HG02798 (cell line): ENCODE data around the gene AMMECR1.
"Not testable (repeated sequence)": the region's sequence is repeated elsewhere in the genome, so short reads cannot be mapped to it uniquely, and the experiment has no call there.

Source experiments
- ATAC-seq: cut with Tn5 transposase; IDR thresholded peaks from one replicate; pipeline ENCODE4 v1.9.1; 2021; ENCODE audit warnings: mild to moderate bottlenecking; ENCODE audit not compliant: unreplicated experiment, poor library complexity

The AMMECR1 gene

DNA sequence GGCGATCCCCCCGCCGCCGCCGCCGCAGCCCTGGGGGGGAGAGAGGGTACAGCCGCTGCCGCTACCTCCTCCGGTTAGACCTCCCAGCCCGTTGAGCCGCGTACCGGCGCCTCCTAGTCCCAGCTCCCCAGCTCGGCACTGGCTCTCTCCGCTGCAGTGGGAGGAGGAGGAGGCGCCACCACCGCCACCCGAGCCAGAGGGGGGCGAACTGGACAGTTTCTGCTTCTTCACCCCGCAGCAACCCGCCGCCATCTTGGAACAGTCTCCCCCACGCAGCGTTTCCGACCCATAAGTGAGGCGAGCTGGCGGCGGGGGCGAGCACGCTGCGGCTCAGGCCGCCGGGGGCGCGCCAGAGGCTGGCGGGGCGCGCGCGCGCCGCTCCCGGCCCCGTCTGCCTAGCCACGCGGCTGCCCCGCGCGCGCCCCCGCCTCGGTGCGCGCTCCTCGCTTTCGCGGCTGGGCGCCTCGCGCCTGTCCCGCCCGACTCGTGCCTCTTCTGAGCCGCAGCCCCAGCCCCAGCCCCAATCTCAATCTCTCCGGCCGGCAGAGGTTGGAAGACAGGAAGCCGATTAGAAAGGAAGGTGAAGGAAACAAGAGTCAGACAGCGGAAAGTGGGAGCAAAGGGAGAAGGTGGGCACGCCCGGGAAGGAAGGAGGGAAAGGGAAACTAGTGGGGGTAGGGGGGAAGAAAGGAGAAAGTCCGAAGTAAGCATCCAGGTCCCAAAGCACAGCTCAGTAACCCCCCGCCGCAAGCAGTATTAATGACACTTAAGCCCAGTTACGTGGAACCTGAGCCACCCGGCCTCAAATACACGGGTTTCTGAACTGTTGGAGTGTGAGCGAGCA, at the start of gene AMMECR1:
AMMECR1 (minus strand) TSS at position 266 of the 844 bp plus-strand sequence; CDS start at position 252, 14 bp downstream.
- peak; percentile 87 for ATAC-seq

DNA sequence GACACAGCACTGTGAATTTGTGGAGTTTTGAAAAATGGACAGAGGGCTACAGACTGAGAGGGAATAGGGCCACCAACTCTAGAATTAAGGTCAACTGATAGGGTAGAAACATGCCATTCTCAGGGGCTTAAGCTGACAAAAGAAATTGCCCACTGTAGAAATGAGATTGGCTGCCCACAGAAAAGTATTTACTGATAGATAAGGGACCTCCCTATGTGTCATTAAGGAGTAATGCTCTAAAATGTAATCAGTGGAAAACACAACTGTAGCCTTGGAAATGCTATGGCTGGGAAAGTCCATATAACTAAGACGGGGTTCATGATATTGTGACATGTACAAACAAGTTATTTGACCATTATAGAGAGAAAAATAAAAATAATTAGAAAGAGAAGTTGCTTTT, 45.4 kb upstream of the AMMECR1 start:
- ATAC-seq: no peak

DNA sequence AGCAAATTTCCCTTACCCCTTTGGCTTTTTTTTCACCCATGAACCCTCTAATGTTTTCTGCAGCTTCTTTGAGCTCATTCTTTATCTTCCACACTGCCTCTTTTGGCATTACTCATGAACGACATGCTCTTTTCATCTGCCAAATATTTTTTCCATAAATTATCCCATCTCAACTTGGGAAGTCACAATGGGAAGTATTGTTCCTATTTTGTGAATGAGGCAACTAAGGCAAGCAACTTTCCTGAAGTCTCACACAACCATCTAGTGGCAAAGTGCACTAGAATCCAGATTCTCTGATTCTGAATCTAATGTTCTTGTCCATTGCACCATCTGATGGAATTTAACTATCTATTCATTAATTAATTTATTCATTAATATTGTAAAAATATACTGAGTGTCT, 41.4 kb upstream of the AMMECR1 start:
- no peak for ATAC-seq

DNA sequence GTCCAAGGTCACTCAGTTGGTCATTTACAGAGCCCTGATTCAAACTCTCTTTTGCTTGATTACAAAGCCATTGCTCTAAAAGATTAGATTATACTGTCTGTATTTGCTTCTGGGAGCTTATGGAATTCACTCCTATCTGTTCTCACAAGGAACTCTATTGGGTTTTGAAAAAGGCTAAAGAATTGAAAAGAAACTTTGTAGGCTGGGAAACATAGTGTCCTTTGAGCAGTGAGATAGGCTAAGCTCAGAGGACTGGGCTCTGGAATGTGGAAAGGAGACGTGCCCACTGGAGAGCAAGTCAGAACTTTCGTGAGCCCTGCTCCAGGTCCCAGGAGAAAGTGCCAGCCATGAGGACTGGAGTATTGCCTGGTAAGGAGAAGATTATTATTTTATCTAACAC, 40.7 kb upstream of the AMMECR1 start, which contains the start of gene RTL9:
RTL9 (plus strand) TSS at position 301 of the 400 bp plus-strand sequence. CDS start 91,770 bp downstream, outside the sequence.
- no peak for ATAC-seq

DNA sequence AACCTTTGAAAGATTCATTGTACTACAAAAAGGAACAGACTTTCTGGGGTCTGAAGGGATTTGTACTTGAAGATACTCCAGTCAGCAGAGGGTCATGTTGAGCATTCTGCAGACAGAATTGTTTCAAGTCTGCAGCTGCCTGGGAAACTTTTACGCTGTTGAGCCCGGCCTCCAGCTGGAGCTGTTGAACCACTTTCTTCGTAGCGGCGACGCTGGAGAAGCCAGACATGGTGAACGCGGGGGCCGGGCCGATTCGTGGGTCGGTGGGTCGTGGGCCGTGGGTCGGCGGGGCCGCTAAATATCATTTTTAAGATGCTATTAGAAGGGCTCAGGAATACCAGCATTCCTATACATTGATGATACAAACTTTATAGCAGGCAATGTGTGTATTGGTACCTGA, 28.8 kb upstream of the AMMECR1 start:
- ATAC-seq: no peak

DNA sequence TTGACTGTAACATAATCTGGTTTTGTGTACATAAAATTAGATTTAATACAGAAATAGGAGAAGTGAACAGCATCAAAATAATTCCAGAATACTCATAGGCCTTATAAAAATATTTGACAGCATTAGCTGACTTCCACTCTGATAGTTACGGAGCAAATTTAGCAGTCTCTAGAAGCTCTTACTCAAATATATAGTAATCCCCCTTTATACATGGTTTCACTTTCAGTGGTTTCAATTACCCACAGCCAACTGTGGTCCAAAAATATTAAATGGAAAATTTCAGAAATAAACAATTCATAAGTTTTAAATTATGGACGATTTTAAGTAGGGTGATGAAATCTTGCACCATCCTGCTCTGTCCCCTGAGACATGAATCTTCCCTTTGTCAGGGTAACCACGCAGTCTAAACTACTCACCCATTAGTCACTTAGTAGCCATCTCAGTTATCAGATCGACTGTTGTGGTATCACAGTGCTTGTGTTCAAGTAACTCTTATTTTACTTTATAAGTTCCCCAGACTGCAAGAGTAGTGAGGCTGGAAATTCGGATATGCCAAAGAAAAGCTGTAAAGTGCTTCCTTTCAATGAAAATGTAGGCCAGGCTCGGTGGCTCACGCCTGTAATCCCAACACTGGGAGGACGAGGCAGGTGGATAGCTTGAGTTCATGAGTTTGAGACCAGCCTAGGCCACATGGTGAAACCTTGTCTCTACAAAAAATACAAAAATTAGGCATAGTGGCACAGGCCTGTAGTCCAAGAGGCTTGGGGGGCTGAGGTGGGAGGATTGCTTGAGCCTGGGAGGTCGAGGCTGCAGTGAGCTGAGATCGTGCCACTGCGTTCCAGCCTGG, 23.5 kb upstream of the AMMECR1 start:
- peak; percentile 80 for ATAC-seq

DNA sequence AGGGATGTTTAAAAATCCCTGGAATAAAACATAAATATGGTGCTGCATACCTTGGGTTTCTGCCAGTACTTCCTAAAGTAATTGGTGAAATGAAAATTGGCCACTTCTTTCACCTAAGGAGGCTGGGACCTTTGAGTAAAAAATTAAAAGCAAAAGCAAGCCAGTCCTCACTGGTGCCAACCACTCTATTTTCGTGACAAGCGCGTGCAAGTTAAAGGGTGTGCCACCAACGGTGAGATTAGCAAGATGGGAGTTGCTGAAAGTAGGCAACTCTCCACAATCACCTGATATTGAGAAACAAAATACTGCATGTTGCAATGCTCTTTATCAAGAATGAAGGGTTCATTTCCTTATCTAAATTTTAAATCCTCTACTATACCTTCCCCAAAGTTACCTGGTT, 21.1 kb upstream of the AMMECR1 start:
- ATAC-seq: no peak

DNA sequence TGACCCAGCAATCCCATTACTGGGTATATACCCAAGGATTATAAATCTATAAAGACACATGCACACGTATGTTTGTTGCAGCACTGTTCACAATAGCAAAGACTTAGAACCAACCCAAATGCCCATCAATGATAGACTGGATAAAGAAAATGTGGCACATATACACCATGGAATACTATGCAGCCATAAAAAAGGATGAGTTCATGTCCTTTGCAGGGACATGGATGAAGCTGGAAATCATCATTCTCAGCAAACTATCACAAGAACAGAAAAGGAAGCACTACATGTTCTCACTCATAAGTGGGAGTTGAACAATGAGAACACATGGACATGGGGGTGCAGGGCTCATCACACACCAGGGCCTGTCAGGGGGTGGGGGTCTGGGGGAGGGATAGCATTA, 15.6 kb upstream of the AMMECR1 start:
- ATAC-seq: not testable (repeated sequence)

DNA sequence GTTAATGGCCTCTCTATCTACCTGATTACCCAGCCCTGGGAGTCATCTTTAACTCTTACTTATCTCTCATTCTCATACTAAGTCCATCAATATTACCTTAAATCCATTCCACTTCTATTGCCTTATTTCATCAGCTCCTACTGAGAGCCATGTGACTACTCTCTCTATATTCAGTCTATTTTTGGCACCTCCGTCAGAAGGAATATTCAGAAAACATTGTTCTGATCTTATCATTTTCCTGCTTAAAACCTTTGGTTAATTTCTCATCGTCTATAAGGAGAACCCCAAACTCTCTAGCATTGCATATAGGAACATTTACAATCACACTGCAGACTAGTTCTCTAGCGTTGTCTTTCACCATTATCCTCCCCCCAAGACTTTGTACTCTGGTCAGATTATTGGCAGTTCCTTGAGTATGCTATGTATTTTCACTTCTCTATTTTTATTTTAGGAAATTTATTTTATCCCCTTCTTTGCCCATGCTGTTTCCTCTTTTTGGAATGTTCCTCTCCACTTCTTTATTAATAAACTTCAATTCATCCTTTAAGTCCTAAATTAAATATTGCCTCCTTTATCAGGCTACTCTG, 13.7 kb upstream of the AMMECR1 start:
- ATAC-seq: no peak

DNA sequence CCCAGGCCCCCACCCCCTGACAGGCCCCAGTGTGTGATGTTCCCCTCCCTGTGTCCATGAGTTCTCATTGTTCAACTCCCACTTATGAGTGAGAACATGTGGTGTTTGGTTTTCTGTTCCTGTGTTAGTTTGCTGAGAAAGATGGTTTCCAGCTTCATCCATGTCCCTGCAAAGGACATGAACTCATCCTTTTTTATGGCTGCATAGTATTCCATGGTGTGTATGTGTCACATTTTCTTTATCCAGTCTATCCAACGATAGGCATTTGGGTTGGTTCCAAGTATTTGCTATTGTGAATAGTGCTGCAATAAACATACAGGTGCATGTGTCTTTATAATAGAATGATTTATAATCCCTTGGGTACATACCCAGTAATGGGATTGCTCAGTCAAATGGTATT, 10.7 kb upstream of the AMMECR1 start:
- ATAC-seq: not testable (repeated sequence)

DNA sequence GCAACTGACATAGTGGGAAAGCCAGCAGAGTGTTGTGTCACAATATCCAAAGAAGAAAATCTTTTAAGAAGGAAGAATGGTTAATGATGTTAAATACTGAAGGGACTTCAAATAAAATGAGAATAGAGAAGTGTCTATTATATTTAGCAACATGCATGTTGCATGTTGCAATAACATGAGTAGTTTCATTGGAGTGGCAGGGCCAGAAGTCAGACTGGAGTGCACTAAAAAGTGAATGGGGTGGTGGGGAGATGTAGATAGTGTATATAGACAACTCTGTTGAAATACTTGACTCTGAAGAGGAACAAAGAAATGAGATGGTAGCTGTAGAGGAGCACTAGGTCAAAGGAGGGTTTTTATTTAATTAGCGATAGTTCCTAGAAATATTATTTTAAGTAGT, 9.5 kb upstream of the AMMECR1 start:
- ATAC-seq: no peak

DNA sequence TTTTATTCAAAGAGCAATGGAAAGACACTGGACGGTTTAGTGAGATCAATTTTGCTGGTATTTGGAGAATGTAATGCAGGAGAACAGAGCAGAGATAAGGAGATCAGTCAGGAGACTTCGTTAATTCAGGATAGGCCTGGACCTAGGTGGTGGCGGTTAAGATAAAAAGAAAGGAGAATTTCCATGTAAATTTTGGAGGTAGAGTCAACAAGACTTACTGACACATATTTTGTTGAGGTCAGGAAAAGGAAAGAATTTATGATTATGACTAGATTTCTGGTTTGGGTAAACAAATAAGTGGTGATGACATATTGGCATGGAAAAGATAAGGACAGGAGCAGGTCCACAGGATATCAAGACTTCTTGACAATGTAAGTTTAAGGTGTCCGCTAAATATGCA, 8.8 kb upstream of the AMMECR1 start:
- no peak for ATAC-seq

DNA sequence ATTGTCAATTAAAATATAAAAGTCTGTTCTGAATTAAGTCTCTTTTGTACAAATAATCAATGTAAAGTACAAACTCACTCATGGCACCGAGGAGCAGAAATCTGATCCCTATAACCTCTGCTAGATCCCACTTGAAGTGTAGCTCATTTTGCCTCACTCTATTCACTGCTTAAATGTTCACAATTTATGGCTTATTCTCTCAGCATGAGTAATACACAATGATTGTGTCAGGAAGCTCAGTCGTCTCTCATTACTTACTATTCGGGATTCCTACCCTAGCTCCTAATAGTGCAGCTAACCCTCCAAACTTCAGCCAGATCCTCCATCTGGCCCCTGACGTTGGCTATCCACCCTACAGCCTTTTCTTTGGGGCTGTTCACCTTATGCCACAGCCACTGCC, 4.7 kb upstream of the AMMECR1 start:
- no peak for ATAC-seq

DNA sequence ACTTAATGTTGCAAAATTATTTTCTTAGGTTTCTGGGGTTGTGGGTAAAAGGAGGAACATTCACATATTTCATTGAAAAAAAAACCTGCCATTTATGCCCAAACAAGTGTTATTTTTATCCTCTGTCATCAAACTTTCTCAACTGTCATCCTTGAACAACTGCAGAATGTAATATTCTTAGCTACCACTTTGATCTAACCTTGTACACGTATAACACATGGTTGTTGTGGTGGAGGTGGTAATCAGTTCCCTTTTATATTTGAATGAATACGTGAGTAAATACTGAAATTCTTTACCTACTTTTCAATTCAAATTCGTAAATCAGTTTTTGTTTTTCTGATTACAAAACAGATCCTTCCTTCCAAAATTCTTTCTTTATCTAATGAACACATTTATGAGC, 3.8 kb upstream of the AMMECR1 start:
- no peak for ATAC-seq

DNA sequence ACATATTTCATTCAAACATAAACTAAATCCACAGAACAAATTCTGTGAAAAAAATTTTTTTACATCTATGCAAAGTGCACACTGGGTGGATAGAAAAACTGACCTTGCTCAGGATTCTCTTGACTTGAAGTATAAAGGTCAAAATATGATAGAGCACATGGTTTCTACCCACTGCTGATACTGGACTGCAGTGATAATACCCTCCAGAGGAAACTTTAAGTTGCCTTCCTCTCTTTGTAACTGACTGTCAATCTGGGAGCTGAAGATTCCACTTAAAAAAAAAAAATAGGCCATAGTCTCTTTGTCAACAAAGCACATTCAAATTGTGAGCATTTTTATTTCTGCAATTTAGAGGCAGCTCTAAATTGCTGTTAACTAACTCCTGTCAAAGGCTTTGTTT, 3.2 kb upstream of the AMMECR1 start:
- no peak for ATAC-seq

DNA sequence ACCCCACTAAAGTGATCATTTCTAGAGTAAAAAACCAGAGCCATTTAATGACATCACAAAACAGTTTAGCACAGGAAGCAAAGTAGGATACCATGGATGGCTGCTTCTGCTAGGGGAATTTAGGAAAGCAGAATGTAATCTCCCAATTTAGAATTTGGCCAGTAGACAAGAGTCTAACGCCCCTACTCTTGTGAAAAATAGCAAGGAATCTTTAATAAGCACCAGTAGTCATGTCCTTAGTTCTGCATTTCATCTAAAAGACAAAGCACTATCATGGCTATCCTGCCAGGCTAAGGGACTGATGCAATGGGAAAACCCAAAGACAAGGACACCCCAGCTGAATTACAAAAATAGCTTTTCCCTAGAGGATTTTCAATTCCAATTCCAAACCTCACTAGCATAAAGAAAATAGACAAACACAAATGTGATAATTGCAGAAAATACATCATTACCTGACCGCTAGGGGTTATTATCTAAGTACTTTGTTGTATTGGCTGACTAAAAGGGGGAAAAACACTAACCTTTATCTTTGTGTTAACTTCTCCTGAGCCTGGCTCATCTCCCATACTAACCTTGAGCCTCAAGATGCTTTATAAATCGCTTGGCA, 2.6 kb upstream of the AMMECR1 start:
- ATAC-seq: no peak

DNA sequence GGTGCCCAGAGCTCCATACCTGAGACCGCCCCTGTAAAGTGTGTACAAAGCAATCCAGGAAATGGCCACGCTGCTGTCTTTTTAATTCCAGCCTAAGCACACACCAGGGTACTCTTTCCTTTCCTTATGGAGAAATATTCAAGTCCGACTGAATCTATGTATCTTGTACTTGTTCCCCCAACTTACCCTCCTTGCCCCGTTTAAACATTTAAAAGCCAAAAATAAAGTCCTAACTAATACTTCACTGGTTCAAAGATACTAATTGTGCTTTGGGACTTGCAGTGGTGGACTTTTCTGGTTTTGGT, 731 bp upstream of the AMMECR1 start:
- peak; percentile 22 for ATAC-seq

DNA sequence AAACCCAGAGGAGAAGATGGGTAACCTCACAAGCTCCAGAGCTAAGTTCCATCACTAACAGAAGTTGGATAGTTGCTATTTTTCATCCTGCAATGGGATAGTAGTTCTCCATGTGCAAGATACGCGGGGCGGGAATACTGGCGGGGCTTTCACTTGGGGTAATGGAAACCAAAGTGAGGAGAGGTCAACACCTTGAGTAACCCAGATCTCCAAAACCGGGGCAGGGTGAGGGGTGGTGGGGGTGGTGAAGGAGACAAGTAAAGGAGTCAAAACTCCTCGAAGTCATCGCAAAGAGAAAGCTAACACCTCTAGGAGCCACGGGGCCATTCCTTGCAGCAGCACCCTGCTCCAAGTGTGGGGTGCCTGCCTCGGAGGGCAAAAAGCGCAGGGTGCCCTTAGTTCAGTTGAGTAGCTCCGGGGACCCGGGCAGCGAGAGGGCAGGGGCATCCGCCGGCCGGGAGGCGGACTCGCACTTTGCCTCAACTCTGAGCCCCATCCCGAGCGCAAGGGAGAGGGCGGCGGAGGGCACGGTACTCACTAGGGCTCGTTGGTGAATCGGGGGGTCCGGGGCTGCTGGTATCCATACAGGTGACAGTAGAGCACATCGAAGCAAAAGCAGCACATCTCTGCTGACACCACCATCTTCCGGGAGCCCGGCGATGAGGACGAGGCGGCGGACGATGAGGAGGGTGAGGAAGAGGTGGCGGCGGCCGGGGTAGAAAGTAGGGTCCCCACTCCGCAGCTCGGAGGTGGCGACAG, 645 bp downstream of the AMMECR1 start:
- peak; percentile 19 for ATAC-seq

DNA sequence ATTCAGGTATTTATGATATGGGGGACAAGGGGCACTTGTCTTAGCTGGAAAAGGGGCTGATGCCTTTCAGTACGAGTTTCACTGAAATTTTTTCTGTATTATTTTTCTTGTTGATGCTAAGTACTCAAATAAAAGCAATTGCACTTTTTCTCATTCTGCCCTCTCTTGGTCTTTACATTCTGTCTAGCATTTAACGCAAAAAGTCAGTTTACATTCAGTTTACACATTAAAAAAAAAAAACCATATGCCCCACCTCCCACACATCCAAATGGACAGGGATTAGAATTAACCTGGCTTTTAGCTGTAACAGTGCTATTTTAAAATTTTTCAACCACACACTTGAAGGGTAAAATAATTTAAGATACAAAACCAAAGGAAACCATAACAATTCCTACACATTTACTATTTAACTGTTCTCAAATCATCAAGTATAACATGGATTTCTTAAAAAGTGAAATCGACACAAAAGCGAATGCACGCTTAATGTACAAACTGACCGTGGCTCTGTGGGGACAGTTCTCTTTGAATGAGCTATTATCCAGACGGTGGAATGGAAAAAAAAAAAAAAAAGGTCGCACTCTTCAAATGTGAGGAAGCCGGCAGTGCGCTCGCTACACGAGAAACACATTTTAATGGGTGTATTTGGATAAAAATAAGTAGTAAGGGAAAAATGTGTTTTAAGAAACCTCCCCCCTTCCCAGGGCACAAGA, 1.4 kb downstream of the AMMECR1 start:
- no peak for ATAC-seq
